Activated CD8-positive, alpha-beta T cell treated with anti-CD3 and anti-CD28 coated beads for 36 hours (primary cell): ENCODE data around the gene MTREX. TPM values are rescaled to one million over a fixed set of nuclear protein-coding genes. Genes with fewer than 3 reads are reported as not detected.

ENCODE experiments used
- ATAC-seq: fragments of 200-7000 bp; cut with Tn5 transposase; one replicate; pipeline ENCODE4 v1.10.0; 2021; ENCODE audit warnings: mild to moderate bottlenecking, moderate library complexity
- CTCF ChIA-PET: fragments of 350-600 bp; sonication (Branson Sonifier 250); formaldehyde crosslinking; loops from one replicate; lab custom pipeline; 2021; ENCODE audit warnings: antibody characterized with exemption; lab: Charles Lee
- POLR2A ChIA-PET: fragments of 350-600 bp; sonication (Branson Sonifier 250); formaldehyde crosslinking; loops from one replicate; lab custom pipeline; 2021; ENCODE audit warnings: antibody characterized with exemption; lab: Charles Lee
- DNase-seq: peaks from one replicate; pipeline ENCODE4 v3.0.0-alpha.2; 2020
- H3K27ac Mint-ChIP-seq: one replicate; pipeline ENCODE4 v1.8.0; 2021; ENCODE audit warnings: mild to moderate bottlenecking, mixed read lengths
- H3K27me3 Mint-ChIP-seq: one replicate; pipeline ENCODE4 v1.8.0; 2021; ENCODE audit warnings: mixed read lengths
- H3K36me3 Mint-ChIP-seq: one replicate; pipeline ENCODE4 v1.8.0; 2021; ENCODE audit warnings: low read depth, mixed read lengths
- H3K4me1 Mint-ChIP-seq: one replicate; pipeline ENCODE4 v1.8.0; 2021; ENCODE audit warnings: low read depth, mixed read lengths
- H3K4me3 Mint-ChIP-seq: one replicate; pipeline ENCODE4 v1.8.0; 2021; ENCODE audit warnings: mild to moderate bottlenecking, moderate library complexity, mixed read lengths
- H3K9me3 Mint-ChIP-seq: one replicate; pipeline ENCODE4 v1.8.0; 2021; ENCODE audit warnings: mixed read lengths
- intact Hi-C: fragments of 100-400 bp; cut with micrococcal nuclease; formaldehyde crosslinking; loops from one replicate; pipeline ENCODE4 v1.10.0; 2022
- total RNA-seq, 2 experiments: library from RNA; stranded (reverse); gene quantifications; one replicate each; pipeline ENCODE4 v1.2.3, GENCODE V29; 2021
- TF ChIP-seq, protein P1 (sequence below): fragments of 200-600 bp; IDR thresholded peaks from one replicate; pipeline ENCODE4 v1.8.0; 2022; ENCODE audit warnings: antibody characterized with exemption, mild to moderate bottlenecking

MTREX gene
- total RNA-seq, 2 experiments from 2014 or later, result 88.9 to 93.4 TPM

DNA sequence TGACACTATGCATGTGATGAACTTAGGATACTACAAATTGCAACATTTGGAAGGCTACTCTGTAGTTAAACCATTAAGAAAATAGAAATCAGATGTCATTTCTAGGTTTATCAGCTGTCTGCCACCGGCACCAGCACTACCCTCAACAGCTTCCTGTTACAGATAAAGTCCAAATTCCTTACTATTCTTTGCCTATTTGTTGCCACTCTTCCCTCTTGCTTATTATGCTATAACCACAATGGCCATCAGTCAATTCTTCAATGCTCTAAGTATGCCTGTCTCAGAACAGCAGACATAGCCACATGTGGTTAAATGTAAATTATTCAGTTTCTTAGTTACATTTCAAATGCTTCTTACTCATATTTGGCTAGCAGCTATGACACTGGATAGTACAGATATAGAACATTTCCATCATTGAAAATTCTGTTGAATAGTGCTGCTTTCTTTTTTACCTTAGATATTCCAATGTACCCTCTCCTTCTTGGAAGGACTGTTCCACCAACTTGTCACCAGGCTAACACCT lies 21.3 kb upstream of the MTREX start:
- no peak for ATAC-seq
- ChIA-PET POLR2A (no interaction called here), CTCF (interaction anchor here (0.7 kb wide), 1 partner anchor 10 kb away, joined by 3 read pairs; no protein-coding TSS in a partner anchor)
- no peak overlapping the region for H3K4me3 Mint-ChIP-seq
- no peak overlapping the region for H3K27ac Mint-ChIP-seq
- no peaks in the 10 kb centered on the region for H3K4me1 Mint-ChIP-seq
- no peaks in the 10 kb centered on the region for H3K27me3 Mint-ChIP-seq
- intact Hi-C loops, result no loop called here
- DNase-seq, result no peak
- no peaks in the 10 kb centered on the region for H3K9me3 Mint-ChIP-seq
- TF ChIP-seq, protein P1, sequence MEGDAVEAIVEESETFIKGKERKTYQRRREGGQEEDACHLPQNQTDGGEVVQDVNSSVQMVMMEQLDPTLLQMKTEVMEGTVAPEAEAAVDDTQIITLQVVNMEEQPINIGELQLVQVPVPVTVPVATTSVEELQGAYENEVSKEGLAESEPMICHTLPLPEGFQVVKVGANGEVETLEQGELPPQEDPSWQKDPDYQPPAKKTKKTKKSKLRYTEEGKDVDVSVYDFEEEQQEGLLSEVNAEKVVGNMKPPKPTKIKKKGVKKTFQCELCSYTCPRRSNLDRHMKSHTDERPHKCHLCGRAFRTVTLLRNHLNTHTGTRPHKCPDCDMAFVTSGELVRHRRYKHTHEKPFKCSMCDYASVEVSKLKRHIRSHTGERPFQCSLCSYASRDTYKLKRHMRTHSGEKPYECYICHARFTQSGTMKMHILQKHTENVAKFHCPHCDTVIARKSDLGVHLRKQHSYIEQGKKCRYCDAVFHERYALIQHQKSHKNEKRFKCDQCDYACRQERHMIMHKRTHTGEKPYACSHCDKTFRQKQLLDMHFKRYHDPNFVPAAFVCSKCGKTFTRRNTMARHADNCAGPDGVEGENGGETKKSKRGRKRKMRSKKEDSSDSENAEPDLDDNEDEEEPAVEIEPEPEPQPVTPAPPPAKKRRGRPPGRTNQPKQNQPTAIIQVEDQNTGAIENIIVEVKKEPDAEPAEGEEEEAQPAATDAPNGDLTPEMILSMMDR, result no peak
- peaks cover 37% of the 10 kb centered on the region for H3K36me3 Mint-ChIP-seq

DNA sequence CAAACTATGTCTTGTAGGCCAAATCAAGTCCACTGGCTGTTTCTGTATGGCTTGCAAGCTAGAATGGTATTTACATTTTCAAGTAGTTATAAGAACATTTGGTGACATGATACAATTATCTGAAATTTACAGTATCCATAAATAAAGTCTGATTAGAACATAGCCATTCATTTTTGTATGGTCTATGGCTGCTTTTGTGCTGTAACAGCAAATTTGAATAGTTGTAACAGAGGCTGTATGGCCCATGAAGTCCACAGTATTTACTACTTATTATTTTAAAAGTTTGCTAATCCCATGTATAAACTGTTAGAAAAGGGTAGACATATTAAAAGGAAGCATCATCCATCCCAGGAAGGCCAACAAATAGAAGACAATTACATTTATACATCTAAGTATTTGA lies 18.0 kb upstream of the MTREX start:
- POLR2A ChIA-PET, result no interaction called here
- ATAC-seq, result no peak
- Mint-ChIP-seq H3K27me3 (no peaks in the 10 kb centered on the region), H3K27ac (no peak overlapping the region), H3K4me3 (no peak overlapping the region), H3K36me3 (peaks cover 41% of the 10 kb centered on the region), H3K4me1 (no peaks in the 10 kb centered on the region), H3K9me3 (no peaks in the 10 kb centered on the region)
- CTCF ChIA-PET, result no interaction called here
- intact Hi-C loops, result no loop called here
- DNase-seq, result no peak
- TF ChIP-seq, protein P1, result no peak

DNA sequence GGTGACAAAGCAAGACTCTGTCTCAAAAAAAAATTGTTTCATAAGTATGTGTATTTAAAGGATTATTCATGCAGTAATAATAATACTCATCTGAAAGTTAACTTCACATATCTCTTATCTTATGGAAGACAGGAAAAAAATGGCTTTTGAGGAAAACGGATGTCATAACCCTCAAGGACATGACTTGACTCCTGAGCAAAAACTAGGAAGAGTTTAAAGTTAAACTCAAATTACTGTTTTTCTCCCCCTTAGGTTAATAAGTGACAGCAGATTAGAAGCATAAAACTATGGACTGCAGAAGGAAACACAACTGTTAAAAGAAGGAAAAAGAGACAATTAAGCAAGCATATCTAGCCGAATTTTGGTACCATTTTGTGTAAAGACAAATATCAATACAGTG lies 16.8 kb upstream of the MTREX start:
- H3K4me1 Mint-ChIP-seq, result no peaks in the 10 kb centered on the region
- CTCF ChIA-PET, result no interaction called here
- peaks cover 45% of the 10 kb centered on the region for H3K36me3 Mint-ChIP-seq
- intact Hi-C loops, result no loop called here
- no peak overlapping the region for H3K27ac Mint-ChIP-seq
- TF ChIP-seq, protein P1, result no peak
- POLR2A ChIA-PET, result no interaction called here
- no peak overlapping the region for H3K4me3 Mint-ChIP-seq
- H3K27me3 Mint-ChIP-seq, result no peaks in the 10 kb centered on the region
- peaks cover 1% of the 10 kb centered on the region for H3K9me3 Mint-ChIP-seq
- ATAC-seq, result no peak
- DNase-seq, result no peak

DNA sequence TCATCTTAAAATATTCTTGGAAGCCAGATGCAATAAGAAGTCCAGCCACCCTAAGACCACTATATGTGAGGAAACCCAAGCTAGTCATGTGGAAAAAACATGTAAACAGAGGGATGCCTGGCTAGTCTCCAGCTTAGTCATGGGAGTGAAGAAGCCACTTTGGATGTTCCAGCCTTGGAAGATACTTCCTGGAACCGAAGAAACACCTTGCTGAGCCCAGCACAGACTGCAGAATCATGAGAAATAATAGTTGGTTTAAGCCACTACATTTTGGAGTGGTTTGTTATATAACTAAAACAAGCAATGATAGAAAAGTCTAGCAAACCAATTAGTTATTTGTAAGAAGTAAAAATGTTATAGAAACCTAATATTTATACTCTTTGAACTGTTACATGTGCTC lies 12.9 kb upstream of the MTREX start:
- intact Hi-C loops, result no loop called here
- Mint-ChIP-seq H3K27me3 (no peaks in the 10 kb centered on the region), H3K4me1 (peaks cover 5% of the 10 kb centered on the region), H3K9me3 (peaks cover 1% of the 10 kb centered on the region), H3K4me3 (no peak overlapping the region), H3K36me3 (peaks cover 41% of the 10 kb centered on the region), H3K27ac (no peak overlapping the region)
- DNase-seq (no peak), ATAC-seq (no peak)
- CTCF ChIA-PET, result no interaction called here
- POLR2A ChIA-PET, result interaction anchor here (1.0 kb wide), 1 partner anchor 63 kb away, joined by 3 read pairs; no protein-coding TSS in a partner anchor
- TF ChIP-seq, protein P1, result no peak

DNA sequence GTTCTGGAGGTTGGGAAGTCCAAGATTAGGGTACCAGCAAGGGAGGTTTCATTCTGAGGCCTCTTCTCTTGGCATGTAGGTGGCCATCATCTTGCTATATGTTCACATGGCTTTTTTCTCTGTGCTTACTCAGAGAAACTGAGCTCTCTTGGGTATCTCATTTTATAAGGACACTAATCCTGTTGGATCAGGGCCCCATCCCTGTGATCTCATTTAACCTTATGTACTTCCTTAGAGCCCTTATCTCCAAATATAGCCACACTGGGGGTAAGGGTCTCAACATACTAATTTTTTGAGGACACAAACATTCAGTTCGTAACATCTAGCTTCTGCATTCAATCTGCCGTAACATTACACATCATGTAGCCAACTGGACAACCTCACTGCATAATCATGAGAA lies 6.9 kb upstream of the MTREX start:
- CTCF ChIA-PET, result interaction anchor here (0.8 kb wide), 1 partner anchor 55 kb away, joined by 3 read pairs; no protein-coding TSS in a partner anchor
- Mint-ChIP-seq H3K36me3 (peaks cover 33% of the 10 kb centered on the region), H3K4me3 (no peak overlapping the region), H3K4me1 (peaks cover 19% of the 10 kb centered on the region), H3K27me3 (no peaks in the 10 kb centered on the region), H3K9me3 (peaks cover 8% of the 10 kb centered on the region), H3K27ac (no peak overlapping the region)
- intact Hi-C loops, result no loop called here
- TF ChIP-seq, protein P1, result no peak
- POLR2A ChIA-PET, result interaction anchor here (2.2 kb wide), 1 partner anchor 68 kb away, joined by 9 read pairs; the partner anchor contains the start of gene CCNO
- DNase-seq (no peak), ATAC-seq (no peak)
